HCT116 (cell line): ENCODE data around the gene SIVA1. TPM values are rescaled to one million over a fixed set of nuclear protein-coding genes. Genes with fewer than 3 reads are reported as not detected.

Source experiments
- ATAC-seq: fragments of 200-7000 bp; cut with Tn5 transposase; 2 replicates; pipeline ENCODE4 v1.9.1; 2020; ENCODE audit warnings: mild to moderate bottlenecking, moderate library complexity
- BruUV-seq: library from RNA; stranded (reverse); fragments of 400-500 nt; replicated peaks from 2 replicates; lab custom pipeline; 2021; lab: Mats Ljungman, UMichigan
- CTCF ChIA-PET: fragments of 300-600 bp; sonication (Branson Sonifier 250); formaldehyde crosslinking; loops from one replicate; lab custom pipeline; 2021; ENCODE audit warnings: antibody characterized with exemption; lab: Charles Lee
- POLR2A ChIA-PET: fragments of 300-600, 350-600 bp; sonication (Branson Sonifier 250); formaldehyde crosslinking; loops from one replicate; lab custom pipeline; 2021; ENCODE audit warnings: antibody characterized with exemption; lab: Charles Lee
- RAD21 ChIA-PET, 2 experiments: fragments of 300-600 bp; sonication (Branson Sonifier 250); formaldehyde crosslinking; loops; one replicate each; lab custom pipeline; 2023; ENCODE audit warnings: low total read pairs in 2 of 2; ENCODE audit not compliant: uncharacterized antibody in 2 of 2, unreplicated experiment in 2 of 2, low non-redundant PET in 1 of 2; lab: Charles Lee
- DNase-seq: peaks from one replicate; pipeline ENCODE4 v3.0.0-alpha.2; 2010; ENCODE audit warnings: low read depth, low spot score
- H2AFZ ChIP-seq: fragments of 200-600 bp; shearing (Covaris generic), sonication (generic); 2 replicates; pipeline ENCODE4 v1.6.1; 2017; ENCODE audit warnings: low read depth, mixed run types, mixed read lengths, antibody characterized with exemption, low read length; ENCODE audit not compliant: poor library complexity, severe bottlenecking
- H3K27ac ChIP-seq: 2 replicates; pipeline ENCODE4 v1.5.1; 2012; ENCODE audit warnings: low read depth, low read length
- H3K27me3 ChIP-seq: fragments of 200-600 bp; sonication (generic); 2 replicates; pipeline ENCODE4 v1.6.1; 2016; ENCODE audit warnings: mixed run types, low read length, mixed read lengths; ENCODE audit not compliant: insufficient read depth
- H3K36me3 ChIP-seq, 2 experiments: fragments of 200-500 bp in 1 of 2; fragments of 200-600 bp in 1 of 2; sonication (Bioruptor generic) in 1 of 2; sonication (generic) in 1 of 2; 2 replicates each; pipeline versions ENCODE4 v1.5.1 to v1.6.1; 2014 to 2016; ENCODE audit warnings: low read length in 2 of 2, inconsistent platforms in 1 of 2, mixed read lengths in 1 of 2, mixed run types in 1 of 2; ENCODE audit not compliant: insufficient read depth in 2 of 2, control insufficient read depth in 1 of 2
- H3K4me1 ChIP-seq, 2 experiments: fragments of 200-600 bp in 1 of 2; sonication (generic) in 1 of 2; 2 replicates each; pipeline versions ENCODE4 v1.5.1 to v1.6.1; 2012 to 2017; ENCODE audit warnings: low read length in 2 of 2, inconsistent platforms in 1 of 2, mild to moderate bottlenecking in 1 of 2, mixed read lengths in 1 of 2, mixed run types in 1 of 2, moderate library complexity in 1 of 2; ENCODE audit not compliant: insufficient read depth in 2 of 2, control insufficient read depth in 1 of 2
- H3K4me2 ChIP-seq: fragments of 200-600 bp; sonication (generic); 2 replicates; pipeline ENCODE4 v1.6.1; 2017; ENCODE audit warnings: mixed run types, low read length, mixed read lengths
- H3K4me3 ChIP-seq, 2 experiments: fragments of 200-600 bp in 1 of 2; sonication (generic) in 1 of 2; replicated peaks in 1 of 2; 2 replicates each; pipeline ENCODE4 v1.5.1; 2011 to 2016; ENCODE audit warnings: low read length in 2 of 2, control low read depth in 1 of 2, low read depth in 1 of 2, mild to moderate bottlenecking in 1 of 2, mixed read lengths in 1 of 2, mixed run types in 1 of 2
- H3K79me2 ChIP-seq: fragments of 200-600 bp; sonication (generic); 2 replicates; pipeline ENCODE4 v1.6.1; 2017; ENCODE audit warnings: mild to moderate bottlenecking, mixed run types, low read length, moderate library complexity, mixed read lengths; ENCODE audit not compliant: insufficient read depth
- H3K9ac ChIP-seq: fragments of 200-600 bp; sonication (generic); 2 replicates; pipeline ENCODE4 v1.6.1; 2016; ENCODE audit warnings: low read length, mixed read lengths
- H3K9me2 ChIP-seq: fragments of 200-600 bp; sonication (generic), shearing (Covaris generic); 2 replicates; pipeline ENCODE4 v1.6.1; 2017; ENCODE audit warnings: mixed run types, mild to moderate bottlenecking, moderate library complexity; ENCODE audit not compliant: insufficient read depth
- H3K9me3 ChIP-seq, 2 experiments: fragments of 200-500 bp in 1 of 2; fragments of 200-600 bp in 1 of 2; sonication (Bioruptor generic) in 1 of 2; sonication (generic) in 1 of 2; 2 replicates each; pipeline ENCODE4 v1.6.1; 2014 to 2017; ENCODE audit warnings: low read length in 2 of 2, mixed read lengths in 2 of 2, inconsistent platforms in 1 of 2, low read depth in 1 of 2, mild to moderate bottlenecking in 1 of 2, mixed run types in 1 of 2, moderate library complexity in 1 of 2; ENCODE audit not compliant: control insufficient read depth in 1 of 2, insufficient read depth in 1 of 2
- H4K20me1 ChIP-seq: fragments of 200-600 bp; sonication (generic), shearing (Covaris generic); 2 replicates; pipeline ENCODE4 v1.6.1; 2017; ENCODE audit warnings: mixed run types, mild to moderate bottlenecking, moderate library complexity; ENCODE audit not compliant: insufficient read depth
- EZH2 ChIP-seq: fragments of 200-600 bp; sonication (generic); IDR thresholded peaks from 2 replicates; pipeline ENCODE4 v1.6.1; 2017; ENCODE audit warnings: antibody characterized with exemption, mixed run types
- POLR2AphosphoS5 ChIP-seq: IDR thresholded peaks from 2 replicates; pipeline ENCODE4 v1.6.1; 2011; ENCODE audit warnings: mild to moderate bottlenecking, low read depth, low read length, moderate library complexity
- SRF ChIP-seq: IDR thresholded peaks from 2 replicates; pipeline ENCODE4 v1.6.1; 2012; ENCODE audit warnings: low read depth
- ZBTB33 ChIP-seq: IDR thresholded peaks from 2 replicates; pipeline ENCODE4 v1.6.1; 2011; ENCODE audit warnings: mild to moderate bottlenecking, low read length, moderate library complexity; ENCODE audit not compliant: insufficient replicate concordance; ENCODE audit errors: extremely low read depth
- intact Hi-C: fragments of 100-400 bp; cut with micrococcal nuclease; formaldehyde crosslinking; loops from 2 replicates; pipeline ENCODE4 v1.10.0; 2022
- total RNA-seq: library from RNA; stranded (reverse); gene quantifications from one replicate; pipeline ENCODE4 v1.2.1, GENCODE V29; 2021; ENCODE audit not compliant: unreplicated experiment

SIVA1 gene
- total RNA-seq, 1 experiment from 2014 or later = 141 TPM

- intact Hi-C loops = no loop called here
- ATAC-seq = no peak
- Histone ChIP-seq H3K9me3 (no peaks in the 10 kb centered on the region), H3K4me2 (no peak overlapping the region), H3K9ac (no peak overlapping the region), H3K27ac (peak overlapping the region; percentile 93; the same call in 1 of the 2 replicates), H3K79me2 (peaks cover 69% of the 10 kb centered on the region), H4K20me1 (no peaks in the 10 kb centered on the region), H3K9me2 (no peaks in the 10 kb centered on the region), H3K36me3 (peaks cover 8 to 12% of the 10 kb centered on the region in 2 experiments), H3K27me3 (no peaks in the 10 kb centered on the region), H3K4me1 (peaks cover 19 to 35% of the 10 kb centered on the region in 2 experiments), H2AFZ (no peak overlapping the region), H3K4me3 (no peak overlapping the region)
- ChIA-PET RAD21 (interaction anchor here in 1 of 2 experiments (0.6 kb wide), 1 partner anchor 10 kb away, joined by 6 read pairs; no protein-coding TSS in a partner anchor), POLR2A (no interaction called here), CTCF (no interaction called here)
- no peak for DNase-seq
- no TSS peak for BruUV-seq
- TF ChIP-seq ZBTB33 = no peak
- no peak for TF ChIP-seq EZH2
- no peak for TF ChIP-seq SRF
- 0 out of 2 replicates have a peak, but pooled peaks have one; percentile 16 for TF ChIP-seq POLR2AphosphoS5
These were observed 39.3 kb downstream of the SIVA1 start for GRCh38 chr14:104792101-104792884.
